Body of pancreas (tissue), 4 donors: ENCODE measurements around the gene ANKRD11.

ENCODE experiments used
- CTCF ChIP-seq, 7 experiments: fragments of 450-650 bp in 4 of 7; fragments of 200-600 bp in 3 of 7; sonication (generic) in 3 of 7; IDR thresholded peaks; one replicate each; pipeline ENCODE4 v1.5.1; 2016 to 2019; ENCODE audit warnings: antibody characterized with exemption in 7 of 7
- POLR2A ChIP-seq, 3 donors: fragments of 450-650 bp; IDR thresholded peaks; one replicate each; pipeline ENCODE4 v1.6.1; 2016; ENCODE audit warnings: antibody characterized with exemption in 3 of 3, mild to moderate bottlenecking in 2 of 3

- TF ChIP-seq CTCF (IDR thresholded peaks at IDR 0.05) (no peak), POLR2A (IDR thresholded peaks at IDR 0.05) (no peak)
These were observed 16.4 kb upstream of the ANKRD11 start for GRCh38 chr16:89506791-89507191.
